Activated gamma-delta T cell treated with Interleukin-2 at 50 U/mL for 16 hours (primary cell): ENCODE data around the gene ADAMTS2.

Source experiments
- DNase-seq: peaks from one replicate; pipeline ENCODE4 v3.0.0-alpha.2; 2020

ADAMTS2 gene

DNA sequence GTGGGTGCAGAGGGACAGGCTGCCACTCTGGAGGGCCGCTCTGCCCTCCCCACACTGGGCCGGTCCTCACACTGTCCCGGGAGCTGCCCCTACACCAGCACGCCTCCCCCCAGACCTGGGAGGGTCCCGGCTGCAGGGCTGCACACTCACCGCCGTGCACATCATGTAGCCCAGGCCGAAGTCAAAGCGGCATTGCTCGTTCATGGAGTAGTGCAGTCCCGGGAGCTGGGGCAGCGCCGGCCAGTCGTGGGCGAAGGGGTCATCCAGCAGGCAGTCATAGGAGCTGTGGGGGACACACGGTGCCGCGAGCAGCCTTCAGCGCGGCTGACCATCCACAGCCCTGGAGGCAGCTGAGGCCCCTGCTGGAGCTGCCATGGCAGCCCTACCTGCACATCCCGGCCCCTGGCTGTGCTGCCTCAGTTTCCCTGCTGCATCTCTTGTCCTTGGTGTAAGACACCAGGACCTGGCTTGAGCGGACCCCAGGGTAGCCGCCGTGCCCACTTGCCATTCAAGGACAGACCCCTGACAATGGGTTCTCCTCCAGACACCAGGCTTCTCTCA lies 191.8 kb downstream of the ADAMTS2 start:
- no peak for DNase-seq

DNA sequence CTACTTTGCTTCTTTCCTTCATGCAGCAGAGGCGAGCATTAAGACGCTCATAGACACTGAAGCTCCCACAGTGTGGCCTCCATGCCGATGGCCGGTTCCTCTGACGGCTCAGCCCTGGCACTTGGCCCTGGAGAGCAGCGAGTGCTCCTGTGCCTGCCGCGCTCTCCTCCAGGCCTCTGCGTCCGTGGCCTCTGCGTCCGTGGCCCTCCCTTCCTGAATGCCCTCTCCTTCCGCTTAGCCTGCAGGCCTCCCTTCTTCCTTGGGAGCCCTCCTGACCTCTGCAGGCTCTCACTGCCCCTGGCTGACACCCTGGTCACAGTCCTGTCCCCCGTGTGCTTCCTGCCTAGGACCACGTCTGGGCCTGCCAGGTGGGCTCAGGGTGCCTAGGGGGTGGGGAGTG lies 192.3 kb downstream of the ADAMTS2 start:
- DNase-seq, result no peak

DNA sequence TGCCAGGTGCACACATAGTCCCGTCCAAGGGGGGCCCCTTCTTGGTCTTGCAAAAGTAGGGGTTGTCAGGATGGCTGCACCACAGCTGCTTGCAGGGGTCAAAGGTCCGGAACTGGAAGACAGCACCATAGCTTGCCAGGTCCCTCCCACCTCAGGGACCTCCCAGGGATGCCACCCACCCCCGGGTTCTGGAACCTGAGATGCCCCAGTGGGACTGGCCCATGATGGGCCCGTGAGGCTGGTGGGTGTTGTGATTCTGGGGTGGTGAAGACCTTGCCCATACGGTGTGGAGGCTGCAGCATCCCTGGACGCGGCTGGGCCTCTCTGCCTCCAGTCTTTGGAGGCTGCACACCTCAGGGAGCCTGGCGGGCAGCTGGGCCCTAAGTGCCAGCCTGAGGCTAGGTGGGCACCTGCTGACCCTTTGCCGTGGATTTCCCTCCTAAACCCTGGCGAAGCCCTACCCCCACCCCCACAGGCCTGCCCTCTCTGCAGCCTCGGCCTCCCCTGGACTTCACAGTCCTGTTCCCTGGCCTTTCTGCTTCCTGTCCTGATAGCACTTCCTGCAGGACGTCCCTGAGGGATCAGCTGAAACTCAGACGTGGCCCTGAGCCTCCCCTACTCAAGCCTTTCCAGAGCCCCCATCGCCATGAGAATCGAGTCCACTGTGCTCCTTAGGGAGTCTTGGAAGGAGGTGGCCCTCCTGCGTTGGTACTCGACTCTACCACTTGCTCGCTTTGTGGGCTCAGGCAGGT lies 192.9 kb downstream of the ADAMTS2 start:
- DNase-seq, result no peak

DNA sequence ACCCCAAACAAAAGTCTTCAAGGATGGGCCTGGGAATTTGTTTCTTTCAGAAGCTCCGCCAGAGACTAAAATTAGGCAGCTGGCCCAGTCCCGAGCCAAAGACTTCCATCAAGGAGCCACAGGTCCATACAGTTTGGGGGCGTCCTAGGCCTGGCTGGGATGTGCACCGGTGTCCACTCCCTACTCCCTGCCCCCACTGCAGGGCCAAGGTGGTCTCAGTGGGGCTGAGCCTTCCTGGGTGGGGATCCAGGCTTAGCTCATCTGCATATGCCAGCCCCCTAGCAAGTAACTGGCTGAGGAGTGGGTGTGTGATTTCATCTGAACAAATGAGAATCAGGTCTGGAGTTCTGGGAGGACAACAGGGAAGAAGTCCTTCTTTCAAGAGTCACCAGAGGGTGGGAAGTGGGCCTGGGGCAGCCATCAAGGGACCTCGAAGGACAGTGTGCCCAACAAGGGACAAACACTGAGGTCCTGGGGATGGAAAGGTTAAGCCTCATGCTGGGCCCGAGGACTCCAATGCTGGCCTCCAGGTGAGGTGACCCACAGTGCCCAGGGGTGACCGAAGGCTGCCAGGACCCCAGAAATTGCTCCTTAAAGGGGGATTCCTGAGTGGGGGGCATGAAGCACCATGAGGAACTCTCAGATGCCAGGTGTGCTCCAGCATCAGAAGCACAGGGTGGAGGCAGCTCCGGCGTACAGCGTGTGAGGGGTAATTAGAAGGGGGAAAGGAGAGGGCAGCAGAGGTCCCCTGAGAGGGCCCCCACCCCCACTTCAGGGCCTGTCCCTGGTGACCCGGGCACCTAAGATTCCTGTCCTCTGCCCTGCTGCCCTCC lies 193.8 kb downstream of the ADAMTS2 start:
- no peak for DNase-seq

DNA sequence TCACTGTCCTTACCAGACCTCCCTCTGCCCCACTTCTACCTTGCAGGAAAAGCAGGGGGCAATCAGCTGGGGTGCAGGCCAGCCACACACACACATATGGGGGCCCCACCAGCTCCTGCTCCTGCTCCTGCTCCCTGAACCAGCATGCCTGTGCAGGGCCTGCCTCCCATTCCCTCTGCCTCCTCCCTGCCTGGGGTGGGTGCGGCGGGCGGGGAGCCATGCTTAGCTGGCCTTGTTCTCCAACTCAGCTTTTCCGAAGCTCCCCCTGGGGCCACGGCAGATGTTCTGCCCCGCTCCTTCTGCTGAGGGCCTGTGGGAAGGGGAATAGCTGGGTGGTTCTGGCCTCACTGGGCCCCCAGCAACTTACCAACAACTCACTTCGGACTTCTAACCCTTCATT lies 195.2 kb downstream of the ADAMTS2 start:
- no peak for DNase-seq

DNA sequence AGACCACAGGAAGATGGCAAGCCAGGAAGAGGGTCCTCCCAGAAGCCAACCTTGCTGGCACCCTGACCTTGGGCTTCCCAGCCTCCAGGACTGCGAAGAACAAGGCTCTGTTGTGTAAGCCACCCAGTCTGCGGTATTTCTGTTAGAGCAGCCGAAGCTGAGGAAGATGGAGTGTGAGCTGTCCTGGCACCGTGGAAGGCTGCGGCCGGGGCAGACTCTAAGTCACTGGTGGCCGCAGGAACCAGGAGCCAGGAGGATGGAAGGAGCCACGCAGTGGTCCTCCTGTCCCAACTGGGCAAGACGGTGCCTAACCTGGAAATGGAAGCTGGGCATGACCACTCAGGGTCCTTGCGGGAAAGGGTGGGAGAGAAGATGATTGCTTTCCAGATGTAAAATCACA lies 196.0 kb downstream of the ADAMTS2 start:
- DNase-seq, result no peak

DNA sequence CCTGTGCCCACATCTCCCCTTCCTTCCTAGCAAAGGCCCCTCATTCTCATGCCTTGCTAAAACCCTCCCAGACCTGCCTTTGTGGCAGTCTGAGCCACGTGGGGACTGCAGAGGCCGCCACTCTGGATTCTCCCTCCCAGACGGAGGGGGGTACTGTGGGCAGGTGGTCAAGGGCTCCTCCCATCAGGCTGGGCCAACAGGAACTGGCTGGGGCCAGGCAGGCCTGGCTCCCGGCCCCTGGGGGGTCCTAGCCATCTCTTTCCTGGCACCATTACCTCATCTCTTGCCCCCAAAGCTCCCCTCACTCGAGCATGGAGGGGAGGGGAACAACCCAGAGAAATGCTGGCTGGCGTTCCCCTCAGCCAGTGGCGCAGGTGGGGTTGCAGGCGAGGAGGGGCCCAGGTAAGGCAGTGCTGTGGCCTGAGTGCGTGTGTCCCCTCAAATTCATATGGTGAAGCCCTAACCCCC lies 196.5 kb downstream of the ADAMTS2 start:
- no peak for DNase-seq

DNA sequence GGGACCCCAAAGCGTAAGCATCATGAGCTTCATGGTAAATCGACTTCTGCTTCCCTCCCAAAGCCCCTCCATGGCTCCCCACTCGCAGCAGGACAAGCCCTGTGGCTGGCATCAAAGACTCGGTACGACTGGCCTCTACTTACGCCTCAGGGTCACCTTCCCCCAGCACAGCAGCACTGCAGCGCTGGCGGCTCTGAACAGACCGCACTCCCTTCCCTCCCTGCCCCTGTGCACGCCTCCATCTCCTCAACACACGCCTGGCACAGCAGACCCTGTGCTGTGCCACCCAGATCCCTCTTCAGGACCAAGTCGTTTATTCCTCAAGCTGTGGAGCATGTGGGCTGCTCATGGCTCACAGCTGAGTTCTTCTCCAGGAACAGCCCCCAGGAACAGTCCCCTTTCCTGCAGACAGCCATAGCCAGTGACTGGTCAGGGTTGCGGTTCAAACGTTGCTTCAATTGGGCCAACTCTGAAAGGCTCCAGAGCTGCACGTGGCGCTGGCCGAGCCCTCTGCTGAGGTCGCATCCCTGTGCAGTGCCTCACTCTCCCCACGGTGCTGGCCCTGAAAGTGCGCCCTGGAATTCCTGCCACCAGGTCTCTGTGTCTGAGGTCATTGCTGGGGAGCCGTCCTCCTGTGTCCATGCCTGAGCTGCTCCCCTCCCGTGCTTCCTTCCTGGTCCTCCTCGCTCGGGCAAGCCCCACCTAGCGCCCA lies 197.1 kb downstream of the ADAMTS2 start:
- no peak for DNase-seq

DNA sequence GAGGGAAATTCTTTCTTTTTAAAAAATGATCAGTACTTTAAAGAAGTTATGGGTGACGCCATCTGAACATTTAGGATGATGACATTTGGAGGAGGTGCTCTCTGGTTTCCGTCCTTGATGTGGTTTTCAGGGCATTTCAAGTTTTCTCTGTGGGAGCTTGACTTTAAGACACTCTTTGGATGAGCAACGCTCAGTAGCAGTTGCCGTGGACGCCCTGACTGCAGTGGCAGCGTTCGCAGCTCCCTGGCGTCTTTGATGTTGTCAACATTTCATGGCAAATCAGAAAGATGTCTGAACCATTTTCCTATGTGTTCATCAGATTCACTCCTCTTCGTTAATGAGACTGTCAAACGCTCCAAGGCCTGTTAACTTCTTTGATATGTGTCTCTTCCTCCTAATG lies 199.0 kb downstream of the ADAMTS2 start:
- no peak for DNase-seq

DNA sequence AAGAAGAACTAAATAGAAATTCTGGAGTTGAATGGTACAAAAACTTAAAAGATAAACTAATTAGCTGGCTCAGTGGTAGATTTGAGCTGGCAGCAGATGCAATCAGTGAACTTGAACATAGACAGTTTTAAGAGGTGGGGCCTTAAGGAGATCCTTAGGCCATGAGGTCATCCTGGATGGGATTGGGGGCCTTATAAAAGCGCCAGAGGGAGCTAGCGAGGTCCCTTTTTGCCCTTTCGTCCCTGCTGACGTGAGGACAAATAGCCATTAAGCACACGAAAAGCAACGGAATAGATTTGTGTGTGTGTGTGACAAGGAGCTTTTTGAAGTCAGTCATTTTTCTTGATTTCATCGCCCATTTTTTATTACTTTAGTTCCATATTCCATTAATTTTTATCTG lies 201.8 kb downstream of the ADAMTS2 start:
- DNase-seq, result no peak

DNA sequence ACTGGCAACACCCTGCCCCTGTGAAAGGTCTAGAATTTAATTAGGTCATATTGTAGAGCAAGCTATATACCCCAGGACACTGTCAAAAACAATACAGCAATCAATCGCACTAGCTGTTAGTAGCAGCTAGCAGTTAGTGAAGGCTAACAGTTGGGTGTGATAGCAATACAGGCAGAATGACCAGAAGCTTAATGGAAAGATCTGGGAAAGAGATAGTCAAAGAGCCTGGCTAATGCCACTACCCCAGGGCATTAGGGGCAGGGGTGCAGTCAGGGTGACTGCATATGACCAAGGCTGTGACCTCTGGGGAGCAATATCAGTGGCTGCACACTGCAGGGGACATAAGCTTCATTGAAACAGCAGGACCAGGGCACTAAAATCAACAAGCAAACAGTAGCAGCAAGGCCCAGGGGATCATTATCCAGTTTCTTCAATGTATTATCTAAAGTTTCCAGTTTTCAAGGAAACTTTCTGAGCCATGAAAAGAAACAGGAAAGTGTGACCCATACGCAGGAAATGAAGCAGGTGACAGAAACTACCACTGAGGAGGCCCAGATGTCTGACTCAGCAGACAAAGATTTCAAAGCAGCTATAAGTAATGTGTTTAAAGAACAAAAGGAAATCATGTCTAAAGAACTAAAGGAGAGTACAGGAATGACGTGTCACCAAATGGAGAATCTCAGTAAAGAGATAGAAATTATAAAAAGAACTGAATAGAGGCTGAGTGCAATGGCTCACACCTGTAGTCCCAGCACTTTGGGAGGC lies 202.6 kb downstream of the ADAMTS2 start:
- no peak for DNase-seq

DNA sequence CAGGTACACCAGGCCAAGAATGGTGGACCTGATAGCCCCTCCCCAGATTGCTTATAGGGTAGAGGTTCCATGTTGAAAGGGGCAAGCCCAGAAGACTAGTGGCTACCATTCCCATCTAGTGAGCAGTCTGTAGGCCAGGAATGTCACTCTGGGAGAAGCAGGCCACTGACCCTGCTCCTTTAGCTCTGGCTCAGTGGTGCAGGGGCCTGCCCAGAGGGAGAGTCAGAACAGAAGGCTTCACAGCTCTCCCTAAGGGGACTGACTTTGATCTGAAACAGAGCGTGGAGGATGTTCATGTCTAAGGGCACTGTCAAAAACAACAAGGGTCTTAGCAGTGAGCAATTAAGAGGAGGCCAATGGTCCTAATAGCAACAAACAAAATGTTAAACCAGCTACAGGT lies 203.4 kb downstream of the ADAMTS2 start:
- no peak for DNase-seq

DNA sequence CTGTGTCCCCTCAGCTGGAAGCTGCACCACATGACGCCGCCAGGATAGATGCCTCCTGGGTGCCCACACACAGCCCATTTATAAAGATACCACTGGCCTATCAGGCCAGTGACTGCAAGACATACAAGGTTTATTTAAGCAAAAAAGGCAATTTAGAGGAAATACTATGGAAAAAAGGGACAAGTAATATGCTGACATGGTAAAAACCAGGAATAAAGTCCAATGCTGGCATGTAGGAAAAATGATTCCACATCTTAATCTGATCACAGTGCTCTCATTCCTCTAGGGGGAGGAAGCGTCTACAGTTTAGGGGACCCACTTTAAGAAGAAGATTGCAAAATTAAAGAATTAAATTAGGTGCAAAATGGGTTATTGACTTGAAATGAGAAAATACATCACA lies 205.0 kb downstream of the ADAMTS2 start:
- no peak for DNase-seq

DNA sequence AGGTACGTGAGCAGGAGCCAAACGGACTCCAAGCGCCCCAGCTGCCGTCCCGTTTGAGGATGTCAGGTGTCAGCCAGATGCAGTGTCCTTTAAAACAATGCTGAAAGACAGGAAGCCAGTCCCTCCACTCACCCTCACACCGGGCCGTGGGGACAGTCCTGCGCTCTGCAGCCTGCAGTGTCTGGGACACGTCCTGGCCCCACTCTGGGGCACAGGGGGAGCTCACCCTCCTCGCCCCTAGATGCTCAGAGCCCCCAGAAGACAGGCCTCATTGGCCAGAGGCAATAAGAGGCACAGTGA lies 205.4 kb downstream of the ADAMTS2 start:
- DNase-seq, result no peak

DNA sequence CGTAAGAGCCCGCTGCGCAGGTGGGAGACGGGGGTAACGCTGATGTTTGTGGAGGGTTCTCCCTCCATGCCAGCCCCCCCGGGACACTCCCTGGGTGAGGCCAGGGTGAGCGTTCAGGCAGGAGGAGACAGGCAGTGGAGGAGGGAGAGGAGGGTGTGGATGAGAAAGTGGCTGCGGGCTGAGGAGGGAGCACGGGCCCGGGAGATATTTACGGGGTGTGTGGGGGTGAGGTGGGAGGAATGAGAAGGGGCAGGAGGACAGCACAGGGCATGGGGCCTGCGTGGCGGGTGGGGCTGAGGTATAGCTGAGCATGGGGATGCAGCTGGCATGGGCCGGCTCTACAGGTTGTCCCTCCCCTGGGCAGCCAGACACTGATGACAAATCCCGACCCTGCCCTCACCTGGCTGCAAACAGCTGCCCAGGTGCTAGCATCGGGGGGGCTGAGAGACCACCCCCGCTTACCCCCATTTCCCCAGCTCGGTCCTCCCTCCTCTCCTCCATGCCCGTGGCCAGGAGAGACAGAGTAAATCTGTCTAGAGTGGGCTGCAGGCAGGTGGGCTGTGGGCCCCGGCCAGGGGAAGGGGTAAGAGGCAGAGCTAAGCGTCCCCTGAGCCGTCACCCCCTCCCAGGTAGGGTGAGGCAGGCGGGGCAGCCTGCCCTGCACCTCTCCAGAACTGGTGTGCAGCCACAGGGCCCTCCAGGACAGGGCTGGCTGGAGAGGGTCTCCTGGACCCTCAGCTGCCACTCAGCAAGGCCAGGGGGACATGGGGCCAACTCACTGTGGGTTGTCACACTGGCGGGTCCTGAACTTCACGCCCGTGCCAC lies 205.9 kb downstream of the ADAMTS2 start:
- no peak for DNase-seq

DNA sequence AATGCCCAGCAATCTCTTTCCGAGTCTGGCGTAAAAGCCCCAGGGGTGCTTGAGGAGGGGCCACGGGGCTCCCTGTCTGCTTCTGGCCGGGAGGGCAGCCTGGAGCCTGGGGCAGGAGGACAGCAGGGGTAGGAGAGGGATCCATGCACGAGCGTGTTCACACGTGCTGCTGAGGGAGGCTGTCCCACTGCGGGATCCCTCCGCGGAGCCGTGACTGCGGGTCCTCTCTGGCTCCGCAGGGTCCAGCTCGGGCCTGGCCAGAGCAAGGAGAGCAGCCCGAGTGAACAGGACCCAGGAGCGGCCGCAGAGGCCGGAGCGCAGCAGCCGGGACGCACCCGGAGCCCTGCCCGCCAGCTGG lies 206.7 kb downstream of the ADAMTS2 start:
- DNase-seq, result no peak

DNA sequence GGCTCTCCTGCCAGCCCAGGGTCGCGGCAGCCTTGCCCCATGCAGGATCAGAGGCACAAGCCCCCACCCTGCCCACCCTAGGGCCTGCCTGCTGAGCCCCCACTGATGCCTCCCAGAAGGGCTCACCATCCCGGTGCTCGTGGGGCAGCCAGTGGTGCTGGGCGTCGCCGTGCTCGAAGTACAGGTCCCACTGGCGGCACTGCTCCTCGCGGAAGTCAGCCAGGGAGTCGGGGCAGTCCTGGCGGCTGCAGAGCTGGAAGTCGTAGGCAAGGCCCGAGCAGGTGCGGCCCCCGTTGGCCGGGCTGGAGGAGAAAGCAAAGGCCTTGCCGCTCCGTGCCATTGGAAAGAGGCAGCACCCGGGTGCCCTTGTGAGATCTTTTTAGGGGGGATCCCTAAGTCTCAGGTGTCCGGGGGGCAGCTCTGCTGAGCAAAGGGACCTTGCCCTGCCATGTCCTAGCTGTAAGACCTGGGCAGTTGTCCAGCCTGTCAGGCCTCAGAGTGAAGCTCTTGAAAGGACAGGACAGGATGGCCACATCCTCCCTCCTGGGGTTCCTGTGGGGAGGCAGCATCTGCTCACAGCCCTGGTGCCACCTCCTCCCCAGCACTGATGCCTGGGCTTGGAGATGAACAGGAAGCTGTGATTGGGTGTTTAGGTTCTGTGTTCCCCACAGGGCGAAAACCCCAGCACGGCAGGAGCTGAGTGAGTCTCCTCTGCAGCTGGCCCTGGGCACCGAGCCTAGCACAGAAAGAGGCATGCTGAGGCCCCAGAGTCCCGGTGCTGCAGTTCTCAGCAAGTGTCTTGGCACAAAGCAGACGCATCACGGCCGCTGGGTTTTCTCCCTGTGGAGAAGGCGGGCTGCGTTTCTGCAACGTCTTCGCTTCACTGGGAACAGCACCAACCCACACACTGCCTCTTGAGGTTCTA lies 207.4 kb downstream of the ADAMTS2 start:
- no peak for DNase-seq

DNA sequence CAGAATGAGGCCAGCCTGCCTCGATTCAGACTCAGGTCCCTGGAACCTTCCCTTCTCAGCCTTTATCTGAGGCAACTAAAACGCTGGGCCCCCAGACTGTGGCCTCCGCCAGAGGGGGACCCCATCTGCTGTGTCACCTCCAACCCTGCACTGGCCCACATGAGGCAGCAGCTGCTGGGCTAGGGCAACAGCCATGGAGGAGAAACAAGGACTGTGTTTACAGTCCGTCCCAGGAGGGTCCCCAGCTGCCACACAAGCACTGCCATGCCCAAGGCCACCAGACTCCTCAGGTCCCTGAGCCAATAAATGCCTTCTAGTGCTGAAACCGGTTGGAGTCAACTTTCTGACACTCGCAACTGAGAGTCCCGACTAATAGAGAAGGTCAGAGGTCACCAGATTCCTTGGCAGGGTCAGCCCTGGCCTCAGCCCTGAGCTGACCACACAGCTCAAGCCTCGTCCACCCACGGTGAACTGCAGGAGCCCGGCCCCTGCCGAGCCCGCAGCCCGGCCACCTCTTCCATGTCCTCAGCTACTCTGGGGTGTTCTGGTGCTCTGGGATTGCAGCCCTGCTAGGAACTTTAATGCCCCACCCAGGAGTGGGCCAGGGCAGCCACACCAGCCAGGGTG lies 208.1 kb downstream of the ADAMTS2 start:
- no peak for DNase-seq

DNA sequence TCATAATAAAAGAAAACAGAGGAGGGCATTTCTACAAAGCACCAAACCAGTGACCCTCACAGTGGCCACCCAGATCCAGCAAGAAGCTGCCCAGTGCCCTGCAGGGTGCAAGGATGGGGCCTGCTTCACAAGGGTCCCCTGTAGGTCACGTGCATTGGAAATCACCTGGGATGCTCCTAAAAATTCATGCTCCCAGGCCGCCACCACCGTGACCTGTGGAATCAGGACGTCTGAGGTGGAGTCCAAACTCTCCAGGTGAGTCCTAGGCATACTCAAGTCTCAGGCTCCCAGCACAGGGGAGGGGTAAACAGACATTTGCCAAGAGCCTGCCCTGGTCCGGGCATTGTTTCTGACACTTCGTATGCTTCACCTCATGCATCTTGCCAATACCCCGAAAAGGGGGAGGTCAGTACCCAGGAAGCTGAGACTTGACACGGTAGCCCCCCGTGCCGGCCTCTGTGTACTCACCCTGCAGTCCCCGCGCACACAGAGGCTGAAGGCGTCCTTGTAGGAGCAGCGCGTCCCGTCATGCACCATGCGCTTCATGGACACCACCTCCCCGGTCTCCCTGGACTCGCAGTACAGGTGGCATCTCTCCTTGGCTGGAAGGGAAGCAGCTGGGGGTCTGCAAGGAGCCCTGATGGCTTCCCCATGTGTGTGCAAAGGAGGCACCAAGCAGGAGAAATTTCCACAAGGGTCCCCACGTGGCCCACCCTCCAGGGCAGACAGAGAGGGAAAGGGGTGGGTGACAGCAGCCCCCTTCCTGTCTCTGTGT lies 209.6 kb downstream of the ADAMTS2 start:
- no peak for DNase-seq

DNA sequence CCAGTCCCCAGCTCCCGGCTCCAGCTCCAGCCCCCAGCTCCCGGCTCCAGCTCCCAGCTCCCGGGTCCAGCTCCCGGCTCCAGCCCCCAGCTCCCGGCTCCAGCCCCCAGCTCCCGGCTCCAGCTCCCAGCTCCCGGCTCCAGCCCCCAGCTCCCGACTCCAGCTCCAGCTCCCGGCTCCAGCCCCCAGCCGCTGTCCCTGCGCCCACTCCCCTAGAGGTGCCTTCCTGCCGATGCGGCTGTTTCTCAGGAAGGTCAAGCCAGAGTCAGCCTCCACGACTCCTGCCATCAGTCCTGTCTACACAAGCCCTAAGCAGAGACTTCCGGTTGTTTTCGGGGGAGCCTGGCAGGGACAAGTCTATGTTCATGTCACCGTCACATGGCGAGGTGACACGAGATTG lies 210.3 kb downstream of the ADAMTS2 start:
- DNase-seq, result no peak
